SH-SY5Y (cell line): ENCODE results near the gene TNF.

Source experiments
- GATA2 ChIP-seq: IDR thresholded peaks from 2 replicates; pipeline ENCODE4 v1.6.1; 2011; ENCODE audit warnings: mild to moderate bottlenecking, low read depth, low read length
- GATA3 ChIP-seq: IDR thresholded peaks from 2 replicates; pipeline ENCODE4 v1.6.1; 2011; ENCODE audit warnings: low read depth, mild to moderate bottlenecking, low read length, moderate library complexity

GRCh38 chr6:31534011-31534410 lies 41.4 kb upstream of the TNF start:
- TF ChIP-seq GATA3, result no peak
- no peak for TF ChIP-seq GATA2
